Right lobe of liver (tissue), 6 donors: ENCODE results near the gene OR6J1. TPM values are rescaled to one million over a fixed set of nuclear protein-coding genes. Genes with fewer than 3 reads are reported as not detected.

ENCODE experiments used
- ATAC-seq, 4 donors: fragments of 200-7000 bp; cut with Tn5 transposase; one replicate each; pipeline ENCODE4 v1.9.1; 2020; ENCODE audit warnings: mild to moderate bottlenecking in 4 of 4, moderate library complexity in 4 of 4
- DNase-seq, 3 donors: peaks; one replicate each; pipeline ENCODE4 v3.0.0-alpha.2; 2020
- H3K27ac ChIP-seq, 3 donors: fragments of 200-600 bp; one replicate each; pipeline ENCODE4 v1.8.0; 2022
- H3K27me3 ChIP-seq, 2 donors: fragments of 200-600 bp; one replicate each; pipeline ENCODE4 v1.8.0; 2022
- H3K36me3 ChIP-seq, 4 donors: fragments of 200-600 bp; sonication (generic) in 1 of 4; one replicate each; pipeline versions ENCODE4 v1.5.1 to v1.8.0; 2017 to 2022; ENCODE audit warnings: control low read depth in 1 of 4
- H3K4me1 ChIP-seq, 4 donors: fragments of 200-600 bp; sonication (generic) in 1 of 4; one replicate each; pipeline versions ENCODE4 v1.5.1 to v1.8.0; 2017 to 2022; ENCODE audit warnings: control low read depth in 1 of 4
- H3K4me3 ChIP-seq, 3 donors: fragments of 200-600 bp; one replicate each; pipeline ENCODE4 v1.8.0; 2022
- H3K9me3 ChIP-seq, 4 donors: fragments of 200-600 bp; sonication (generic) in 1 of 4; one replicate each; pipeline versions ENCODE4 v1.5.1 to v1.8.0; 2017 to 2022; ENCODE audit warnings: control low read depth in 1 of 4
- POLR2A ChIP-seq: fragments of 450-650 bp; IDR thresholded peaks from one replicate; pipeline ENCODE4 v1.6.1; 2017; ENCODE audit warnings: antibody characterized with exemption, mild to moderate bottlenecking
- WGBS: methylation state at CpG from one replicate; pipeline ENCODE4 v1.1.6; 2018; ENCODE audit warnings: low coverage, low lambda C conversion rate; ENCODE audit not compliant: insufficient coverage; ENCODE audit errors: missing lambda C conversion rate; 5-methylcytosine and 5-hydroxymethylcytosine counted together
- intact Hi-C, 2 donors: fragments of 100-400 bp; cut with DNase I; formaldehyde crosslinking; loops; one replicate each; pipeline versions ENCODE4 v1.11.2 to v1.14.1; 2022
- total RNA-seq, 6 experiments: library from RNA; depleted of rRNA in 2 of 6; stranded (reverse); fragments of >200 nt in 2 of 6; fragmentation: NEBNext Ultra II Directional in 3 of 6; extraction: Animal tissue kit (Norgen Biotek cat#: 25700) in 3 of 6; gene quantifications; one replicate each; pipeline versions ENCODE4 v1.1.0 to v1.2.4, GENCODE V29; 2016 to 2023
- TF ChIP-seq, protein P1 (sequence below), 4 donors: fragments of 200-600 bp in 3 of 4; fragments of 450-650 bp in 1 of 4; IDR thresholded peaks; one replicate each; pipeline versions ENCODE4 v1.5.1 to v1.8.0; 2016 to 2022; ENCODE audit warnings: antibody characterized with exemption in 4 of 4, mild to moderate bottlenecking in 2 of 4
- donor health status: DM: no; HTN: yes; CAD: no.
- donor health status: DM: no; HTN: no; CAD: no.
- donor health status: DM: no; HTN: no; CAD: no.
- donor health status: DM: no; HTN: yes; CAD: no.
- donor health status: DM: no; HTN: yes; CAD: no.

The OR6J1 gene
- total RNA-seq, 6 experiments from 2014 or later: not detected

DNA sequence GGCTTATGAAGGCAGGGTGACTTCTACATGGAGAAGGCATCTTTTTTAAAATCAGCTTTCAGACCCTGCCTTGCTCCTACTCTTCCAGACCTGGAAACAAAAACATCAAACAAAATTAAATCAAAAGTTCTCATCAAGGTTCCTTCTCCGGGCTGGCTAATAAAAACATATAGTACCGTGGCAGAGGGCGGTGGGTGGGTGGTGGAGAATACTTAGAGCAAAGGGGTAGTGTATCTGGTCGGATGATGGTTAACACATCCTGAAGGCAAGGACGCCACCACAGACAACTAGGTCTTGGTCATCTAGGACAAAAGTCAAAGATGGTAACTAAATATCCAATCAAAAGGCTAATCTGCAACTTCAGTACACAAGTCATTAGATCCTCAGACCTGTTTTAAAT lies 56.9 kb downstream of the OR6J1 start:
- no peak overlapping the region for H3K27ac ChIP-seq

DNA sequence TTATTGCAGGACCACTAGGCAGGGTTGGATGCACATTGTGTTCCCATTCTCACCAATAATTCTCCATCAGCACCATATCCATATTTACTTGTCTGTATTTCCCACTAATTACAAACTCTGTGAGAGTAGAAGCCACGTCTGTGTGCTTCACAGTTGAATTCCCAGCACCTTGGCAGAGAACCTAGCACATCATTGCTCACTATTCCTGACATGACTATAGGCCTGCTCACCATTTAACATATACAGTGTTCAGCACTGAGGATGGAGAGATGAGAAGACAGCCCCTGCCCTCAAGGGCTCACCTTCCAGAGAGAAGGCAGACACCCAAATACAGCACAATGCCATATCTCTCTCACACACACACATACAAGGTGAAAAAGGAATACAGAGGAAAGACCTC lies 60.2 kb downstream of the OR6J1 start:
- no peak for DNase-seq
- TF ChIP-seq POLR2A: no peak
- TF ChIP-seq, protein P1, sequence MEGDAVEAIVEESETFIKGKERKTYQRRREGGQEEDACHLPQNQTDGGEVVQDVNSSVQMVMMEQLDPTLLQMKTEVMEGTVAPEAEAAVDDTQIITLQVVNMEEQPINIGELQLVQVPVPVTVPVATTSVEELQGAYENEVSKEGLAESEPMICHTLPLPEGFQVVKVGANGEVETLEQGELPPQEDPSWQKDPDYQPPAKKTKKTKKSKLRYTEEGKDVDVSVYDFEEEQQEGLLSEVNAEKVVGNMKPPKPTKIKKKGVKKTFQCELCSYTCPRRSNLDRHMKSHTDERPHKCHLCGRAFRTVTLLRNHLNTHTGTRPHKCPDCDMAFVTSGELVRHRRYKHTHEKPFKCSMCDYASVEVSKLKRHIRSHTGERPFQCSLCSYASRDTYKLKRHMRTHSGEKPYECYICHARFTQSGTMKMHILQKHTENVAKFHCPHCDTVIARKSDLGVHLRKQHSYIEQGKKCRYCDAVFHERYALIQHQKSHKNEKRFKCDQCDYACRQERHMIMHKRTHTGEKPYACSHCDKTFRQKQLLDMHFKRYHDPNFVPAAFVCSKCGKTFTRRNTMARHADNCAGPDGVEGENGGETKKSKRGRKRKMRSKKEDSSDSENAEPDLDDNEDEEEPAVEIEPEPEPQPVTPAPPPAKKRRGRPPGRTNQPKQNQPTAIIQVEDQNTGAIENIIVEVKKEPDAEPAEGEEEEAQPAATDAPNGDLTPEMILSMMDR (IDR thresholded peaks at IDR 0.05): no peak
- peaks cover 0 to 3% (median 0%) of the 10 kb centered on the region in 4 donors for H3K36me3 ChIP-seq
- H3K4me1 ChIP-seq: peaks cover 0 to 16% (median 5%) of the 10 kb centered on the region in 4 donors
- no peak for ATAC-seq
- intact Hi-C loops: no loop called here
- no peak overlapping the region for H3K27ac ChIP-seq
- no peaks in the 10 kb centered on the region for H3K9me3 ChIP-seq
- no peak overlapping the region for H3K4me3 ChIP-seq
- 67% methylated on average over 1 of the region's 1 CpG for WGBS
- H3K27me3 ChIP-seq: no peaks in the 10 kb centered on the region

More for the DNA sequence above, 56.9 kb downstream of the OR6J1 start:
- no peak for ATAC-seq
- 88% methylated on average over 5 of the region's 5 CpGs for WGBS
- intact Hi-C loops: no loop called here
- no peak overlapping the region for H3K4me3 ChIP-seq
- TF ChIP-seq, protein P1 (IDR thresholded peaks at IDR 0.05): no peak
- no peak for TF ChIP-seq POLR2A
- H3K4me1 ChIP-seq: peaks cover 0 to 21% (median 5%) of the 10 kb centered on the region in 4 donors
- no peak for DNase-seq
- H3K9me3 ChIP-seq: no peaks in the 10 kb centered on the region
- H3K36me3 ChIP-seq: peaks cover 0 to 3% (median 0%) of the 10 kb centered on the region in 4 donors
- no peaks in the 10 kb centered on the region for H3K27me3 ChIP-seq

Other genes with a start within 250 kb of the OR6J1 start
- 100 to 1,000 TPM; 107 to 249 (median 133) TPM for gene DAD1, start 55.1 kb downstream of the OR6J1 start, total RNA-seq
- gene ABHD4, start 46.1 kb downstream of the OR6J1 start, total RNA-seq: 10 to 100 TPM; 12.7 to 38.1 (median 18.5) TPM
- 10 to 100 TPM; 64.3 to 80.1 (median 72.3) TPM for gene OXA1L, start 122.3 kb upstream of the OR6J1 start, total RNA-seq
- gene SLC7A7, start 171.1 kb upstream of the OR6J1 start, total RNA-seq: 10 to 100 TPM in 2 of 6 experiments, 1 to 10 TPM in 4; 6.2 to 11.4 (median 7.3) TPM
- 10 to 100 TPM; 42.0 to 96.6 (median 47.6) TPM for gene MRPL52, start 185.5 kb upstream of the OR6J1 start, total RNA-seq
- 10 to 100 TPM in 4 of 6 experiments, 1 to 10 TPM in 2; 8.7 to 26.0 (median 12.8) TPM for gene MMP14, start 192.2 kb upstream of the OR6J1 start, total RNA-seq
- gene LRP10, start 227.4 kb upstream of the OR6J1 start, total RNA-seq: 10 to 100 TPM; 31.0 to 54.5 (median 44.6) TPM
- under 1 TPM in 2 of 6 experiments, not detected in 4; 0.10 to 0.12 TPM for gene REM2, start 238.9 kb upstream of the OR6J1 start, total RNA-seq